Inflammatory macrophage (primary cell): Measurements from ENCODE around the gene CCDC107.
"Not testable (repeated sequence)": the region's sequence is repeated elsewhere in the genome, so short reads cannot be mapped to it uniquely, and the experiment has no call there.

Experiments
- DNase-seq, 2 donors: peaks; one replicate each; pipeline ENCODE4 v3.0.0-alpha.2; 2020 to 2022

CCDC107 gene

GRCh38 chr9:35637427-35637955 is 20.6 kb upstream of the CCDC107 start:
- not testable (repeated sequence) for DNase-seq

- DNase-seq, result peak in 1 of 2 donors; percentile 0
Observed at GRCh38 chr9:35638751-35639150, 19.3 kb upstream of the CCDC107 start.

- not testable (repeated sequence) for DNase-seq
Observed at GRCh38 chr9:35639225-35639624, 18.9 kb upstream of the CCDC107 start.

- no peak for DNase-seq
Observed at GRCh38 chr9:35639631-35640030, 18.5 kb upstream of the CCDC107 start.

GRCh38 chr9:35640431-35640830 is 17.7 kb upstream of the CCDC107 start:
- DNase-seq, result not testable (repeated sequence)

GRCh38 chr9:35641478-35641877 is 16.6 kb upstream of the CCDC107 start:
- peak; percentile 0 to 29 for DNase-seq

GRCh38 chr9:35643046-35643445 is 15.0 kb upstream of the CCDC107 start:
- no peak for DNase-seq

GRCh38 chr9:35645736-35646135 is 12.4 kb upstream of the CCDC107 start:
- DNase-seq, result not testable (repeated sequence)

- DNase-seq, result no peak
Observed at GRCh38 chr9:35646153-35646532, 11.9 kb upstream of the CCDC107 start.

- peak; percentile 92 to 94 for DNase-seq
Observed at GRCh38 chr9:35646533-35647265, 11.4 kb upstream of the CCDC107 start.

GRCh38 chr9:35649431-35650340 is 8.4 kb upstream of the CCDC107 start:
- DNase-seq, result peak; percentile 52 to 79

GRCh38 chr9:35650341-35651158 is 7.5 kb upstream of the CCDC107 start, which contains the start of gene SIT1:
SIT1 (minus strand) TSS chr9:35650931; CDS start chr9:35650853, 78 bp downstream.
- DNase-seq, result no peak

GRCh38 chr9:35651956-35652828 is 5.9 kb upstream of the CCDC107 start:
- peak; percentile 71 to 86 for DNase-seq

- no peak for DNase-seq
Observed at GRCh38 chr9:35652829-35653209, 5.3 kb upstream of the CCDC107 start.

- DNase-seq, result no peak
Observed at GRCh38 chr9:35653611-35654010, 4.5 kb upstream of the CCDC107 start.

GRCh38 chr9:35656348-35656747 is 1.7 kb upstream of the CCDC107 start:
- DNase-seq, result no peak

GRCh38 chr9:35656831-35657545 is 1.1 kb upstream of the CCDC107 start:
- DNase-seq, result no peak

GRCh38 chr9:35657546-35658136 is 451 bp upstream of the CCDC107 start, which contains the start of gene RMRP:
RMRP (minus strand) TSS chr9:35658019.
- peak; percentile 99 to 100 for DNase-seq

- DNase-seq, result peak; percentile 23 to 39
Observed at GRCh38 chr9:35658968-35659220, 802 bp downstream of the CCDC107 start.

- DNase-seq, result no peak
Observed at GRCh38 chr9:35659340-35659739, 1.2 kb downstream of the CCDC107 start.
